ENCODE data around the gene PRKCB.

DNA sequence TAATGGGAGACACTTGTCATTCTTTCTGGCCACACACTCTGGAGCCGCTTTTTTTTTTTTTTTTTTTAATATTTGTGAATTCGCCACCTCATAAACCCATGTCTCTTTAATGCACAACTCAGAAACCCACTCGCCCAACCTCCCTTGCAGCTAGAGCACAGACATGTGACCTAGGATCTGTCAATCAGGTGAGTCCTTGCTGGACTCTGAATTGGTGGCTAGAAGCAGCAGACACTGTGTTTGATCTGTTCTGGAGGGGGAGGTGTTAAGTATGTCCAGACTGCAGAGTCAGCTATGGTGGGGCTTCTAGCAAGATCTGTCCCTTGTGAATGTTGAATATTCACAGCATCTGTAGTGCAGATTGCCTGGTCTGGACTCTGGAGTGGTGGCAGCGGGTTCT, 112.1 kb downstream of the PRKCB start:
- no peak for TF ChIP-seq CTCF (IDR thresholded peaks at IDR 0.05 in 4 of 5, conservative IDR thresholded peaks at IDR 0.05 in 1 of 5)
- TF ChIP-seq POLR2A (IDR thresholded peaks at IDR 0.05) = no peak

Data from gastrocnemius medialis (tissue), 4 donors.